GM11168 (cell line): ENCODE measurements around the gene TCHHL1.

ENCODE experiments used
- in situ Hi-C: fragments of 300-500 bp; cut with MboI; formaldehyde crosslinking; loops from one replicate; pipeline ENCODE4 v1.12.0; 2022; ENCODE audit warnings: low sequenced_read_pairs; ENCODE audit not compliant: unreplicated experiment

The TCHHL1 gene

DNA sequence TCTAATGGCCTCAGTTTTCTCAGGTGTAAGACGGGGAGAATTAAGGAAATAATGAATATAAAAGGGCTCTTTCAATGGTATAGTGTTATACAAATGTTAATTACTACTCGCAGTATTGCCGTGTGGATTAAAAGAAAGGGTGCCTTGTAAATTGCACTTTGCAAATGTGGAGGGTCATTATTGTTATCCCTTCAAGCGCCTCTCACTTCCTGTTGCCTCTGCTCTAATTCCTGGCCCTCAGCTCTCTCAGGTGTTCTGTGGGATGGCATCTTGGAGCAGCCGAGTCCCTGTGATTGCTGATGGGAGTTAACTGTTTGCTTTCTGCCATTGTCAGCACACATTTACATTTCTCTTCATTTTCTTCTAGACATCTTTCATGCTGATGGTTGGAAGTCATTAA is 45.0 kb downstream of the TCHHL1 start:
- in situ Hi-C loops = no loop called here

DNA sequence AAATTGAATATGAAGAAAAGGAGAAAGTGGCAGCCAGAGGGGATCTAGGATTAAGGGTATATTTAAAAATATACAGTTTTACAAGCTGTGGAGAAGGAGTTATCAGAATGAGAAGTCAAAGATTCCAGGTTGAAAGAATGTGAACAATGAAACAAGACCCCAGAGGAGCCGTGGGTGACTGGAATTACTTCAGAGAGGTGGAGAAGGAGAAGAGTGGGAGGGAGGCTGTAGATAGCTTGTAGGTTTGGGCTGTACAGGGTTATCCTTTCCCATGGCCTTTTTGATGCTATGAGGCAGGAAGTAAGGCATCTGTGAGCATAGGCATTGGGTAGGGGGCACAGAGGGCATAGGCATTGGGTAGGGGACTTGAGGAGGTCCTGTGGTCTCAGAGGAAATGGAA is 46.8 kb downstream of the TCHHL1 start:
- in situ Hi-C loops = no loop called here

DNA sequence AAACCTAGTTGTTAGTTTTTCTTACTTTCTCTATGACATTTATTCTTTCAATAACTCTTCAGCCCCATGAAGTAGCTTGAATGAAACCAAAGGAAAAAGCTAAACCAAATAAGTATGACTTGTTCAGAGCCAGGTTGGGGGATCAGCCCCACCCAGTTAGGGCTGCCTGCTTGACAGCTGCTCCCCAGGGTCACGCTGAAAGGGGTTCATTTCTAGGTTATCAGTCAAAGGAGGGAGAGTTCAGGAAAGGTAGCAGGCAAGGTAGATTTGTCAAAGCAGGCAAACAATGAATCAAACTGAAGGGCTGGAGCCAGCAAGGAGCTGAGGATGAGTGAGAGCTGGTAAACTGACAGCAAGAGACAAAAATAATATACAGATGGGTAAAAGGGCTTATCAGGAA is 49.0 kb downstream of the TCHHL1 start:
- in situ Hi-C loops = no loop called here

DNA sequence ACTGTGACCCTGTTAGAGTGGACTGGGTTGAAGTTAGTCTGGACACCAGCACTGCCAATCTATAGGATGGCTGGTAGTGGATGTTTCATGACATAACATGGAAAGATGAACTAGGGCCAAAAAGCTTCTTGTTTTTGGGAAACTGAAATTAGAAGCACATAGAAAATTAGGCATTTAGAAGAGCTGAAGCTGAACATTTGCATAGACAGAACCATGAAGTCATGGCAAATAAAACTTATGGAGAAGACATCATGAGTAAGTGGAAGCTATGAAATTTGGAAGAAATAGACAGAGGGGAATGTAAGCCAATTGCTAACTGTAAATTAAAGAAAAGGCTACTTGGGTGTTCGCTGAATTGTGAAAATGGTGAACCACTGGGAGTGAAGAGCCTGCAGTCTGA is 49.4 kb downstream of the TCHHL1 start:
- in situ Hi-C loops = no loop called here

DNA sequence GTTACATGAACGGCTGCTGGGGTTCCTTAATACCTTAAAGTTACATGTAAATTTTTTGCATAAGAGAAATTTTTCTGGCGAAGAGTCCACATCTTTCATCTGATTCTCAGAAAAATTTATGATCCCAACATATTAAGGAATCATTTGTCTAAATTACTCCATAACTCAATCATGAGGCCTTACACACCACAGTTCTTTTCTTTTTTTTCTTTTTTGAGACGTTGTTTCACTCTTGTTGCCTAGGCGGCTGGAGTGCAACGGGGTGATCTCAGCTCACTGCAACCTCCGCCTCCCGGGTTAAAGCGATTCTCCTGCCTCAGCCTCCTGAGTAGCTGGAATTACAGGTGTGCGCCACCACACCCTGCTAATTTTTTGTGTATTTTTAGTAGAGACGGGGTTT is 50.0 kb downstream of the TCHHL1 start:
- in situ Hi-C loops = no loop called here

DNA sequence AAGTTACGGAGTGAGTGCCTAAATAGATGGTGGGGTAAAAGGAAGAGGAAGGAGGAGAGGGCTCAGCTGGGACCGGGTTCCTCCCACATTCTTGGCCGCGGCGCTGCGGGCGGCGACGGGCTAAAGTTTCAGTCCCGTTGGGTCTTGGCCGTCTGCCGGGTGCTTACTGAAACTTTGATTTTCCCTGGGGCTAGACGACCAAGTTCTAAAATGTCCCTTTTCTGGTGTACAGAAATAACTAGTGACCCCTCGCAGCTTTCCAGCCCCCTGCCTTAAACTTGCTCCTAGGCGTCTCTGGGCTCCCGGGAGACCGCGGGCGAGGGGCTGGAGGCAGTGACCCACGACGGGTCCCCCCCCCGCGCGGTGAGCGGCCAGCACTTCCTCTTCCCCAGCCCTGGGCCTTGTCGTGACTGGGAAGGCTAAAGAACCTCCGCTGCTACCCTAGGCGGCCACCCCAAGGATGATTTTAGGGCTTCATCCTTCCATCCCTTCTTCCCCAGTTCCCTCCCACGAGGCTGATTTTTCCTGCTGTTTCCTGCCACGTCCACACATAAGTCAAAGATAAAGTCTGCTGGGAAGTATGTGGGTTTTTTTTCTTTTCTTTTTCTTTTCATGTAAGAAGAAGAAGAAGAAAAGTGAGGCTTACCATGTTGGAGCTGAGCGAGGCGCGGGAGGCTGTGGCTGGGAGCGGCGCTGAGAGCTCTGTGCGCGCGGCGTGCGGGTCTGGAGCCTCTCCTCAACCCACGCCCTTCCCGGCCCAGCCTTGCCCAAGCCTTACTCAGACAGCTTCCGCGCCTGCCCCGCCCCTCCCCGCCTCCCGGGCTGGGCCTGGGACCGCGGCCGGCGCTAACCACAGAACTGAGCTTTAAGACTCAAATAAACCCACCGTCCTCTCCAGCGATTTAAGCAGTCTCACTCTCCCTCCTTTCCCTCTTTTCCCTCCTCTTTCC is 52.3 kb downstream of the TCHHL1 start, which contains the start of gene S100A11:
Gene S100A11, minus strand, starts transcription at position 738 of the 950 bp plus-strand sequence. Its CDS starts 89 bp downstream, at position 649.
- in situ Hi-C loops = no loop called here

DNA sequence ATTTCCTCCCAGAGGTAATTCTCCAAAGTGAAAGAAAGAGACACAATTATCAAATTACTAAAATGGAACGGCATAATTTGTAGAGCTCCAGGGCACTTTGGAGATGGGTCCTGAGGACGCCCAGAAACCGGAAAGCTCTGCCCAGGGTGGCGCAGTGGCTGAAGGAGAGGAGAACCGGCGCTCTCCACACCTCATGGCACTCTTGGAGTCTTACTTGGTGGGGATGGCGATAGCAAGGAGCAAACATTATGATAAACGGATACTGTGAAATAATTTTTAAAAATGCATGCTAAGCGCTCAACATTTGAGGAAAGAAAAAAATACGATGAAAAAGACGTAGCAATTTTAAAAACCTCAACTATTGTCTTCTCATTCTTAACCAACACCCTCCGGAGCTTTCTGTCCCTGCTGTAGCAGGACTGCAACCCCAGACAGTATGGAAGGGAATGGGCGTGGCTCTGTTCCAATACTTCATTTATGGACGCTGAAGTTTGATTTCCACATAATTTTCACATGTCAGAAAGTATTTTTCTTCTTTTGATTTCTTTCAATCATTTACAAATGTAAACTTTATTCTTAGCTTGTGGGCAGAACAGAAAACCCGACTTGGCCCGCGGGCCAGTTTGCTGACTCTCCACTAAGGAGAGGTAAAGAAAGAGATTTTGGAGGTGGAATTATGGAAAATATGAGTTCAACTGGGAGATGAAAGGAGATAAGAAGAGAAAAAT is 53.2 kb downstream of the TCHHL1 start:
- in situ Hi-C loops = no loop called here

DNA sequence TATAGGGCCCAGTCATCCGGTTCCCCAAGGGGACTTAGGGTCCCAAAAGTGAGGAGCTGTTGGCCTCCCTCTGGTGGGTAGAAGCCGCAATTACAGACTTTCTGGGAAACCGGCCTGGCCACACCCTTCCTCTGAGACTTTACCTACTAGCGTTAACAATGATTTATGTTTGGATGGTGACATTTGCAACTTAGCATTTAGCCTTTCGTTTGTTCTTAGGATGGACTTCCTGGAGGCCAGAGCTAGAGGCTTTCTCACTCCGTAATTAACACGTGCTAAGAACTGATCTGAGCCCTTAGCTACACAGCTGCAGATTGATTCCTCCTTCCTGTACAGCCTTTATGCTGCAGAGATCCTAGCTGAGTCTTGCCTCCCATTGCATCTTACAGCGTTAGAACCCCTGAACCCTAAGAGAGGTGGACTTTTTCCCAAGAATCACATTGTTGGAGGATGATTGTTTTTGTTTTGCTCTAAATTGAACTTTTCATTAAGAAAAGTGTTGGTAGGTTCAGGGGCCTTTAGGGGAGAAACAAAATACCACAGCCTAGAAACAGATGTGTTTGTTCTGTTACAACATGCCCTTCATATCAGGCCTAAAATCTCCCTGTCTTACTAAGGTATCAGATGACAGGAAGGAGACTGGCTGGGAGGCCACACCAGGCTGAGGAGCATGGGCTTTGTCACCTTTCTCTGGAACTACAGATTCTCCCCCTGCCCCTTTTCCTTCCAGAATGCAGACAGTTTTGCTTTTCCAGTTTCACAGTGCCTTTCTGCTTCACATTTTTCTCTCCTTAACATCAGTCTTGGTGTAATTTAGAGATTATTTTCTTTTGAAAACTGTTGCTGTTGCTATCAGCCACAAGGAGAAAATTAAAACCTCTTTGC is 54.0 kb downstream of the TCHHL1 start:
- in situ Hi-C loops = no loop called here

DNA sequence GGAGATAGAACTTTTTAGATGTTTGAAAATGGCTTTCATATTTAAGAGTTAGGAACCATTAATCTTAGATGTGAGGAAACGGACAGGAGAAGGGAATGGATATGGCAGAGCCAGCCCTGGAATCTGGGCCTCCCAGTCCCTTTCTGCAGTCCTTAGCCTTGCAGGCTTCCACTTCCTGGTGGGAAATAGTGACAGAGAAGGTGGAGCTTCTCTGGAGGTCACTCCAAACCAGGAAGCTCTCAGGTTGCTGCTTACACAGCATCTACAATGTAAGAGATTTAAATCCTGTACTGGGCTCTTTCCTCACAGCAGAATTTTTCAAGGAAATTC is 54.6 kb downstream of the TCHHL1 start:
- in situ Hi-C loops = no loop called here
